HL-60/S4 (cell line): ENCODE results near the gene ELOVL7.
"Not testable (repeated sequence)": the region's sequence is repeated elsewhere in the genome, so short reads cannot be mapped to it uniquely, and the experiment has no call there.

Source experiments
- in situ Hi-C: fragments of 300-500 bp; cut with MboI; formaldehyde crosslinking; loops from 2 replicates; pipeline ENCODE4 v1.14.3; 2022; ENCODE audit warnings: low sequenced_read_pairs

ELOVL7 gene

DNA sequence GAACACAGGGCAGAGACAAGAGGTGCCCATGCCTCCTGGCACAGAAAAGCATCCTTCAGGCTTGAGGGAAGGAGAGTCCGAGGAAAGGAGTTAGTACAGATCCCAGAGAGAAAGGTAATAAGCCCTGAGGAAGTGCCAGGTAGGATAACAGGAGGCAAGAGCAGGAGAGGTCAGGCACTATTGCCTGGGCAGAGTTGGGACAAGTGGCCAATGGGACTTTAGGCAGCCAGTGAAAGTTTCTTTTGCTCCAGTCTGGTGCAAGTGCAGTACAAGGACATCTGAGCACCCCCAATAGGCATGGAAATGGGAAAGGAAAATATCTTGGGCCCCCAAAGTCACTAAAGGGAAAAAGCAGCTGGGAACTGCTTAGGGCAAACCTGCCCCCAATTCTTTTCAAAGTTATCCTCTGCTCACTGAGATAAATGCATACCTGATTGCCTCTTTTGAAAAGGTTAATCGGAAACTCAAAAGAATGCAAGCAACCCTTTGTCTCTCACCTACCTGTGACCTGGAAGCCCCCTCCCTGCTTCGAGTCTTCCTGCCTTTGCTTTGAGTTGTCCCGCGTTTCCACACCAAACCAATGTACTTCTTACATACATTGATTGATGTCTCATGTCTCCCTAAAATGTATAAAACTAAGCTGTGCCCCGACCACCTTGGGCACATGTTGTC, 46.5 kb downstream of the ELOVL7 start:
- in situ Hi-C loops = no loop called here

DNA sequence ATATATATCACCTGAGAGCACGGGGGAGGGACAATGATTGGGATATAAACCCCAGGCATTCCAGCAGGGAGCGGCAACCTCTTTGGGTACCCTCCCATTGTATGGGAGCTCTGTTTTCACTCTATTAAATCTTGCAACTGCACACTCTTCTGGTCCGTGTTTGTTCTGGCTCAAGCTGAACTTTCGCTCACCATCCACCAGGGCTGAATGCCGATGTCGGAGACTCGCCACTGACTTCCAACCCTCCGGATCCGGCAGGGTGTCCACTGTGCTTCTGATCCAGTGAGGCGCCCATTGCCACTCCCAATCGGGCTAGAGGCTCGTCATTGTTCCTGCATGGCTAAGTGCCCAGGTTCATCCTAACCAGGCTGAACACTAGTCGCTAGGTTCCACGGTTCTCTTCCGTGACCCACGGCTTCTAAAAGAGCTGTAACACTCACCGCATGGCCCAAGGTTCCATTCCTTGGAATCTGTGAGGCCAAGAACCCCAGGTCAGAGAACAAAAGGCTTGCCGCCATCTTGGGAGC, 48.6 kb downstream of the ELOVL7 start:
- in situ Hi-C loops = not testable (repeated sequence)

DNA sequence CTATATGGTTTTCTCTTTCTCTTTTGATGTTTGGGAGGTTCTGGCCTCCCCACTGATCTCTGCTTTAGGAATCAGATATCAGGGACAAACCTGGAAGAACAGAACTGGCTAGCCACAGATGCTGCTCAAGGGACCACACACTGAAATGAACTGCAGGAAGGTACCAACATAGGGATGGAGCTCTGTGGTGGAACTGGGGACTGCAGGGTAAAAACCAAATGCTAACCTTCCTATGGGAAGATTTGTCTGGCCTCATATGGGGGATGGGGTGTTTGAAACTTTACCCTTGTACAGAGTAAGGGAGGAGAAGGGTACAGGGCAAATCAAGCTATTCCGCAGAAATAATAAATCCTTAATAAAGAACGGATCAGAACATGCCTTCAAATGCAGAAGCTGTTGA, 49.4 kb downstream of the ELOVL7 start:
- in situ Hi-C loops = no loop called here

DNA sequence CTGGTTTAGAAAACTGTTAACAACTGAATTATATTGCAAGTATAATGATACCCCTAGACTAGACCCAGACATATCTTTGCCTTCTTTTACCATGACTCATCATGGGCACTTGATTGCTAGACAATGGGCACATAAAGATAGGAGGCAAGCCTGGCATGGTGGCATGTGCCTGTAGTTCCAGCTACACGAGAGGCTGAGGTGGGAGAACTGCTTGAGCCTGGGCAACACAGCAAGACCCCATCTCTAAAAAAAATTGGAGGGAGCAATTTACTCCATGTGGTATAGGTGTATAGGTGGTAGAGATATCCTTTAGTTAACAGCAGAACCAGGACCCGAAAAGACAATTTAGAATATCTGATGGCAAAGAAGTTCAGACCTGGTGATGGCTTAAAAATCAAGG, 51.6 kb downstream of the ELOVL7 start:
- in situ Hi-C loops = no loop called here

DNA sequence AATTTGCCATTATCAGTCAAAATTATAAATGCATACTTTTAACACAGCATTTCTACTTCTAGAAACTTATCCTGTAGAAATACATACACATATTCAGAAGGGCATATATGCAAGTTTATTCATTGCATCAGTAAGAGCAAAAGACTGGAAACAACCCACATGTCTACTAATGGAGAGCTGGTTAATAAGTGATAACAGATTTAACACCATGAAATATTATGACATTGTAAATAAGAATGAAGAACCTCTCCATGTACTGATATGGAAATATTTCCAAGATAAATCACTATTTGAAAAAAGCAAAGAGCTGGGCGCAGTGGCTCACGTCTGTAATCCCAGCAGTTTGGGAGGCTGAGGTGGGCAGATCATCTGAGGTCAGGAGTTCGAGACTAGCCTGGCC, 54.5 kb downstream of the ELOVL7 start:
- in situ Hi-C loops = no loop called here

DNA sequence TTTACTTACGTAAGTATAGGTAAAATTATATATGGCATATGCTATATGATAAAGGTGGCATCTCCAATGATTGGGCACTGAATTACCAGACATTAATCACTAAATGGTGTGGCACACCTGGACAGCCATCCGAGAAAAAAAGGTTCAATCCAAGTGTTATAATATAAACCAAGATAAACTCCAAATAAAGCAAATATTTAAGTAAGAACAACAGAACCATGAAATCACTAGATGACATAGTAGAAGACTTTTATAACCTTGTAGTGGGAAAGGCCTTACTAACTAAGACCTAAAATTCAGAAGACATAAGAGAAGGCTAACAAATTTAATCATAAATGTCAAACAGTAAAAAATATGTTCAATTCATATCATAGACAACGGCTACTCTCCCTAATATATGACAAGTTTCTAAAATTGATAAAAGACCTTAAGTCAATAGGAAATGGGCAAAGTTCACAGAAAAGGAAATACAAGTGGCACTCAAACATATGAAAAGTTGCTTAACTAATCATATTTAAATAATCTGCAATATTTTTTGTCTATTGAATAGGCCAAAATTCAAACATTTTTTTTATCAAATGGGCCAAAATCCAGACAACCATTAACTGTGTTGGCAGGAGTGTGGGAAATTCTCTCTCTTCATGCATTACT, 55.1 kb downstream of the ELOVL7 start:
- in situ Hi-C loops = no loop called here

DNA sequence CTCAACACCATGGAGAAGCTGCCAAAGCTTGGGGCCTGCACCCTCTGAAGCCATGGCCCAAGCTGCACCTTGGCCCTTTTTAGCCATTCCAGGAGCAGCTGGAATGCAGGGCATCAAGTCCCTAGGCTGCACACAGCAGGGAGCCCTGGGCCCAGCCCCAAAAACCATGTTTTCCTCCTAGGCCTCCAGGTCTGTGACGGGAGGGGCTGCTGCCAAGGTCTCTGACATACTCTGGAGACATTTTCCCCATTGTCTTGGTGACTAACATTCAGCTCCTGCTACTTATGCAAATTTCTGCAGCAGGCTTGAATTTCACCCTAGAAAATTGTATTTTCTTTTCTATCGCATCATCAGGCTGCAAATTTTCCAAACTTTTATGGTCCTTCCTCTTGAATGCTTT, 64.6 kb downstream of the ELOVL7 start:
- in situ Hi-C loops = no loop called here

DNA sequence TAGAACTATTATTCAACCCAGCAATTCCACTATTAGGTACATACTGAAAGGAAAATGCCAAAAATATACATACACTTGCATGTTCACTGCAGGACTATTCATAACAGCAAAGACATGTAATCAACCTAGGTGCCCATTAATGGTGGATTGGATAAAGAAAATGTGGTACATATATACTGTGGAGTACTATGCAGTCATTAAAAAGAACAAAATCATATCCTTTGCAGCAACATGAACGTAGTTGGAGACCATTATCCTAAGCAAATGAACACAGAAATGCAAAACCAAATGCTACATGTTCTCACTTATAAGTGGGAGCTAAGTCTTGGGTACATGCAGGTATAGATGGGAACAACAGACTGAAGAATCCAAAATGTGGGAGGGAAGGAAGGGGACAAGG, 67.7 kb downstream of the ELOVL7 start:
- in situ Hi-C loops = no loop called here

DNA sequence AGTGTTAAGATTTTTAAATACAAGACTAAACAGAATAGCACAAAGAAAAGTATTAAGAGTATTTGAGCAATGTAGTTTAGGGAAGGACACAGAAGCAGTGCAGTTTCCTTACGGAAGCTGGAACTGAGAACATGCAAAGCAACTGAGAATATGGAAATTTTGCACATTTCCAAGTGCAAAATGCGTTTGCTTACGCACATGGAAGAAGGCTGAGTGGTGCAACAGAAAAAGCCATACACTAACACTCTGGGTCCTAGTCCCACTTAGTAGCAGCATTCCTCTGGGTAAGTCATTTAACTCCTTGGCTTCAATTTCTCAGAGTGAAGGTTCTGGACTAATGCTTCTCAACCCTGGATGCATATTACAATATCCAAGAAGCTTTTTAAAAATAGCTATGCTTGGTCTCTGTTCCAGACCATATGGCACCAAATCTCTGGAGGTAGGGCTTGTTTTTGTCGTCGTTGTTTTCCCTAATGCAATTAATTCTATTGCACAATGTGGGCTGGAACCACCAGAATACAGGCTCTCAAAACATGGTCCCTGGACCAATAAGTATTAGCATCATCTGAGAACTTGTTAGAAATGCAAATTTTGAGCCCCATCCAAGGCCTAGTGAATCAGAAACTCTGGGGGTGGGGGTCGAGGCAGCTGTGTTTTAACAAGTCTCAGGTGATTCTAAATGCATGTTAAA, 78.9 kb downstream of the ELOVL7 start:
- in situ Hi-C loops = no loop called here

DNA sequence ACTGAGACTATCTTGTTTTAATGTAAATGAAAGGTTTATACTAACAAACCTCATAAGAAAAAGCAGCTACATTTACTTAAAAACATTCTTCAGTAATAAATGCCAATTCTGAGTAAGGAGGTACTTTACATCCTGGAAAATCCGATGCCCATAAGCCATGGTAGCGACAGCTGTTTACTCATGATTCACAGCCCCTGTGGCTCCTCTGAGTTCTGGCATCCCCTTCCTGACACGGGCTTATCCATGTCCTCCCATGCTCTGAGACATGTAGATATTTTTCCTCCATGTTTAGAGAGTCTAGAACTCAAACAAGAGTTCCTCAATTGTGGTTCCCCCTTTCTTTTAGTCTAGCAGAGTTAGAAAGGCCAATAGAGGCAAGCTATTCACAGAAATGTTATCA, 81.0 kb downstream of the ELOVL7 start:
- in situ Hi-C loops = no loop called here

DNA sequence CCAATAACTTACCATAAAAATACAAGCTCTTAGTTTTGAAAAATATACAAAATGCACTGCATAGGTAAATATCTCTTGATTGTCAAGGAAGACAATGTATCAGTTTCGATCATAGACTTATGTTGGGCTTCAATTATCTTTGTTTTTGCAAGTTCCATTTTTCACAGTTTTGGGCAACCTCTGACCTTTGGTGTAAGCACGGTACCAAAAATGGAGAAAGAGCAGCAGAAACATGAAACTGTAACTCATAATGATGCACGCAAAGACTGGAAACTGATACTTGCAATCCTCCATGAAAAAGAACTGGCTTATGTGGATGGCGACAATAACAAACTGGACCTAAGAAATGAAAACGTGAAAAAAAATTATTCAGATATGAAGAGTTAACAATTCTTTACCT, 89.6 kb downstream of the ELOVL7 start:
- in situ Hi-C loops = no loop called here

DNA sequence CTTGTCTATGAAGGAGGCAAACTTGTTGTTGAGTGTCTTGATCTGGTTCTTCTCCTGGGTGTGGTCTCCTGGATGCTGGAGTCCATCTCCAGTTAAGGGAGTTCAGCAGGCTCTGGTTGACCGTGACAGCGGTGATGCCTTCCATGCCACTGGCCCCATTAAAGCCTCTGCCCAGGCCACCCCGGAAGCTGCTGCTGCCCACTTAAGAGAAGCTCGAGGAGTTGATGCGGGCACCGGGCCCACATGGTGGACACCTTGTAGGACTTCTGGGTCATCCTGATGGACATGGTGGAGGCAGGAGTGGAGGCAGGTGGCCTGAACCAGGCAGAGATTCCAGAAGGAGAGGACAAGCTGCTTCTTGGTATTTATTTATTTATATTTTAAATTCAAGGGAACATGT, 99.4 kb downstream of the ELOVL7 start:
- in situ Hi-C loops = no loop called here

DNA sequence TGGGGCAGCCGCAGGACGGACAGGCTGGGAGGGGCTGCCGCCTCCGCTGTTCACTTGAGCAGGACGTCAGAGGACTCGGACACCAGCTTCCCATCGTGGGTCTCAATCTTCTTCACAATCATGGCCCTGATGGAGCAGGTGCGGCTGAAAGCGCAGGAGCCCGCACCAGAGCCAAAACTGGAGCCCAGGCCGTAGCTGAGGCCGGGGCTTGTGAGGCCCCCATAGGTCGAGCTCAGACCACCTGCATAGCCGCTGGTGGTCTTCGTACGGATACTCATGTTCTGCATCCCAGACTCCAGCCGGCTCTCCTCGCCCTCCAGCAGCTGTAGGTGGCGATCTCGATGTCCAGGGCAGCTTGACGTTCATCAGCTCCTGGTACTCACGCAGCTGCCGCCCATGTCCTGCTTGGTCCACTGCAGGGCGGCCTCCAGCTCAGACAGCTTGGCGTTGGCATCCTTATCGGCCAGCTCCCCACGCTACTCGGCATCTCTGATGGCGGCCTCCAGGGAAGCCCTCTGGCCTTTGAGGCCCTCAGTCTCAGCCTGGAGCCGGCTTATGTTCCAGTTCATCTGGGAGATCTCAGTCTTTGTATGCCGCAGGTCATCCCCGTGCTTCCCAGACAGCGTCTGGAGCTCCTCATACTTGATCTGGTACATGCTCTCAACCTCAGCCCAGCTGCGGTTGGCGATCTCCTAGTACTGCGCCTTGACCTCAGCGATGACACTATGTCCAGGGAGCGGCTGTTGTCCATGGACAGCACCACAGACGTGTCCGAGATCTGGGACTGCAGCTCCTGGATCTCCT, 100.4 kb downstream of the ELOVL7 start:
- in situ Hi-C loops = no loop called here

DNA sequence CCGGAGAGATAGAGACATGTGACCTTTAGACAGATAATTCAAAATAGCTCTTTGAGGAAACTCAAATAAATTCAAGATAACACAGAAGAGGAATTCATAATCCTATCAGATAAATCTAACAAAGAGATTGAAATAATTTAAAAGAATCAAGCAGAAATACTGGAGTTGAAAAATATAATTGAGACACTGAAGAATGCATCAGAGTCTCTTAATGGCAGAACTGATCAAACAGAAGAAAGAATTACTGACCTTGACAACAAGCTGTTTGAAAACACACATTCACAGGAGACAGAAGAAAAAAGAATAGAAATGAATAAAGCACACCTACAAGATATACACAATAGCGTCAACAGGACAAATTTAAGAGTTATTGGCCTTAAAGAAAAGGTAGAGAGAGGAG, 103.7 kb downstream of the ELOVL7 start:
- in situ Hi-C loops = no loop called here

DNA sequence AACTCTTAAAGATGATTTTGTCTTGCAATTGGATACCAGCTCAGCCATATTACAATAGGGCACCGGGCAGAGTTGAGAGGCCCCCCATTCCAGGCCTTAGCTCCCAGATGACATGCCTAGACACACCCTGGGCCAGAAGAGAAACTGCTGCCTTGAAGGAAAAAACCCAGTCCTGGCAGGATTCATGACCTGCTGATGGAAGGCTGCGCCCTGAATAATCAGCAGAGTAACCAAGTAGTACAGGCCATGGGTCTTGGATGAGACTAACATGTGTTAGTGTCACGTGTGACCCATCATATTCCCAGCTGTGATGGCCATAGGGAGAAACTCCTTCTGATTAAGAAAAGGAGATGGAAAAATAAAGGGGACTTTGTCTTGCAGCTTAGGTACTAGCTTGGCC, 105.1 kb downstream of the ELOVL7 start:
- in situ Hi-C loops = no loop called here

DNA sequence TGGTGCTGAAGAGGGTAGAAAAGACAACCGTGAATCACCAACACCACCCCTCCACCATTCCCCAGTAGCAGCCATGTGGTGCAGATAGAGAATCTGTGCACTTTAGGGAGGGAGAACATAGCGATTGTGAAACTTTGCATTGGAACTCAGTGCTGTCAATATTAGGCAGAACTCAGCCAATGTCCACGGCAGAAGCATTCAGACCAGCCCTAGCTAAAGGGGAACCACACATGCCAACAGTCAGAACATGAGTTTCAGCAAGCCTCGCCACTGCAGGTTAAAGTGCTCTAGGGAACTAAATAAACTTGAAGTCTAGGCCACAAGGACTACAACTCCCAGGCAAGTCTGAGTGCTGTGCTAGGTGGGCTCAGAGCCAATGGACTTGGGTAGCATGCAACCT, 105.6 kb downstream of the ELOVL7 start:
- in situ Hi-C loops = no loop called here

DNA sequence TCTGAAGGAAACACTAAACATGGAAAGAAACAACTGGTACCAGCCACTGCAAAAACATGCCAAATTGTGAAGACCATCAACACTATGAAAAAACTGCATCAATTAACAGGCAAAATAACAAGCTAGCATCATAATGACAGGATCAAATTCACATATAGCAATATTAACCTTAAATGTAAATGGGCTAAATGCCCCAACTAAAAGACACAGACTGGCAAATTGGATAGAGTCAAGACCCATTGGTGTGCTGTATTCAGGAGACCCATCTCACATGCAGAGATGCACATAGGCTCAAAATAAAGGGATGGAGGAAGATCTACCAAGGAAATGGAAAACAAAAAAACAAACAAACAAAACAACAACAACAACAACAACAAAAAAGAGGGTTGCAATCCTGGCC, 113.2 kb downstream of the ELOVL7 start:
- in situ Hi-C loops = not testable (repeated sequence)

DNA sequence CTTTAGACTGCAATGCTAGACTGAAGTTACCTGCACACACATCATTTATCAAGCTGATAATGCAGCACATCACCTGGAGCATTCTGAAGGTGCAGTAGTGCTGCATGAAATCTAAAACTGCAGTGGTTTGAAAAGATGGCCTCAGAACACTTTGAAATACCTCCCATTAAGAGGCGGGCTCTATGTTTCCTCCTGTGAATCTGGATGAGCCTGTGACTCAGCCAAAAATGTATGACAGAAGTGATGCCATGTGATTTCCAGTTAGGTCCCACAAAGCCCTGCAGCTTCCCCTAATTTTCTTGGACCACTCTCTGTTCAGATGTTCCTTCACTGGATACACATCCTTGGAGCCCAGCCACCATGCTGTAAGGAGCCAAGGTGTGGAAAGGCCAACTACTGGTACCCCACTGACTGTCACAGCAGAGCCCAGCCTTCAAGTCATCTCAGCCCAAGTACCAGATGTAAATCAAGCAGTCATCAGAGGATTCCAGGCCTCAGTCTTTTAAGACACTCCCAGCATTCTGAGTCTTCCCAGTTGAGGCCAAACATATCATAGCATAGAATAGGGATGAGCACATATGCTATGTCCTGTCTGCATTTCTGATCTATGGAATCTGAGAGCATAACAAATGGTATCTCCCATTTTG, 116.9 kb downstream of the ELOVL7 start:
- in situ Hi-C loops = no loop called here

DNA sequence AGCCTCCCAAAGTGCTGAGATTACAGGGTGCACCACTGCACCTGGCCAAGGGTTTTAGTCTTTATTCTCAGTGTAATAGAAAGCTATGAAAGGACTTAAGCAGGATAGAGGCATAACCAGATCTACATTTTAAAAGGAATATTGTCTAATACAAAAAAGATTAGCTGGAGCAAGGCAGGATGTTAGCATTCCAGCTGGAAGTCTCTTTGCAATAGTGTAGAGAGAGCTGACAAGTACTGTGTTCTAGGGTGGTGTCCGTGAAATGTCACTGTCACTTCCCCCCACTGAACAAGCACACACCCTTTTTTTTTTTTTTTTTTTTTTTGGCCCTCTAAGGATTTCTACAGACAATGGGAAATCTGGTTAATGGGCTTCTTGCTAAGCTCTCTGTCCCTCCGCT, 119.9 kb downstream of the ELOVL7 start:
- in situ Hi-C loops = no loop called here

DNA sequence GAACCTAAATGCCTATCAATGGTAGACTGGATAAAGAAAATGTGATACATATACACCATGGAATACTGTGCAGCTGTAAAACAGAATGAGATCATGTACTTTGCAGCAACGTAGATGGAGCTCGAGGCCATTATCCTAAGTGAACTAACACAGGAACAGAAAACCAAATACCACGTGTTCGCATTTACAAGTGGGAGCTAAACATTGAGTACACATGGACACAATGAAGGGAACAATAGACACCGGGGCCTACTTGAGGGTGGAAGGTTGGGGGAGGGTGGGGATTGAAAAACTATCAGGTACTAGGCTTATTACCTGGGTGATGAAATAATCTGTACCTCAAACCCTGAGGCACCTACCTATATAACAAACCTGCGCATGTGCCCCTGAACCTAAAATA, 121.7 kb downstream of the ELOVL7 start:
- in situ Hi-C loops = no loop called here

DNA sequence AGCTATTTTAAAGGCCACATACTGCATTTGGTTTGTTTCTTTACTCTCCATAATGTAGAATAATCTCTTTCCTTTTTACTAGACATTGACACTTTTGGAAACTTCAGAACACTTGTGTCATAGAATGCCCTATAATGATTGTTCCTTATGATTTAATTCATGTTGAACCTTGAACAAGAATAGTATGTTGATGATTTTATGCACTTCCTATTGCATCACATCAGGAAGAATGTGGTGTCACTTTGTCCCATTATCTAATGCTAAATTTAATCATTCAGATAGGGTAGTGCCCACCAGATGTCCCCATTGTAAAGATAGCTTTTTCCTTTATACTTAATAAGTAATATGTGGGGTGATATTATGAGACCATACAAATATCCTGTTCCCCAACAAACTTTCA, 124.7 kb downstream of the ELOVL7 start:
- in situ Hi-C loops = no loop called here
